NCI-H2029 treated with DMSO at 0.1 percent for 48 hours (cell line): ENCODE data around the gene C3orf33.

Experiments
- DNase-seq: peaks from one replicate; lab custom pipeline; 2025; lab: John Stamatoyannopoulos, UW

Gene C3orf33

GRCh38 chr3:155741603-155742002, 64.5 kb downstream of the C3orf33 start:
- DNase-seq, result no peak

GRCh38 chr3:155741101-155741500, 65.0 kb downstream of the C3orf33 start:
- DNase-seq, result no peak

GRCh38 chr3:155739154-155739553, 66.9 kb downstream of the C3orf33 start:
- DNase-seq, result no peak

GRCh38 chr3:155738580-155739076, 67.5 kb downstream of the C3orf33 start:
- DNase-seq, result no peak

GRCh38 chr3:155737844-155738460, 68.1 kb downstream of the C3orf33 start:
- DNase-seq, result no peak

DNA sequence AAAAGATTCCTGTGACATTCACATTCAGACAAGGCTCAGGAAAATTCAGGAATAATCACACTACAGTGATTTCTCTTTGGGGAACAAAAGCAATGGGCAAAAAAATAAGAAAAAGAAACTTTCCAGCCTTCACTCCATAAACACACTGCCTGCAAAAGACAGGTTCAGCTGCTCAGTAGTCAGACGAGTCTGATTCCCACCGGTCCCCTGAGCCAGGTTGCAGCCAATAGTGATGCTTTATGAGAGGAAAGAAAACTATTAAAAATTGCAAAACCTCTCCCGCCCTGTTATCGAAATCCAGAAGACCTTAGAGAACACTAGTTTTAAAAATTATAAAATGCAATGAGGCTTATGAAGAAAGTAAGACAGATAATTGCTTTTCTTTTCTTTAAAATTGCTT, 69.7 kb downstream of the C3orf33 start:
- DNase-seq, result no peak

DNA sequence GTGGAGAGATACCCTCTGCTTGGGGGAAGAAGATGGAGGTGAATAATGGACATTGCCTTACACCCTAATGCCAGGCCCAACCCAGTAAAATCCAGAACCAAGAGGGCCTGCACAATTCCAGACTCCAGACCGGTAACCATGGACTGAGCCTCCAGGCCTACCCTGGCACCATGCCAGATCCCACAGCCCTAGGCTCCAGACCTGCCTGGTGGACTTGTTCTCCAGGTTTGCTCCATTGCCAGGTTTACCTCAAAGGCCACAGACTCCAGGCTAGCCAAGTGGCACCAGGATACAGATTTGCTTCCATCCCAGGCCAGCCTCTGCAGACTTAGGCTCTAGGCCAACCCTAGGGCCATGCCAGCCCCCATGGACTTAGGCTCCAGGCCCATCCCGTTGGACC, 75.2 kb downstream of the C3orf33 start:
- no peak for DNase-seq

DNA sequence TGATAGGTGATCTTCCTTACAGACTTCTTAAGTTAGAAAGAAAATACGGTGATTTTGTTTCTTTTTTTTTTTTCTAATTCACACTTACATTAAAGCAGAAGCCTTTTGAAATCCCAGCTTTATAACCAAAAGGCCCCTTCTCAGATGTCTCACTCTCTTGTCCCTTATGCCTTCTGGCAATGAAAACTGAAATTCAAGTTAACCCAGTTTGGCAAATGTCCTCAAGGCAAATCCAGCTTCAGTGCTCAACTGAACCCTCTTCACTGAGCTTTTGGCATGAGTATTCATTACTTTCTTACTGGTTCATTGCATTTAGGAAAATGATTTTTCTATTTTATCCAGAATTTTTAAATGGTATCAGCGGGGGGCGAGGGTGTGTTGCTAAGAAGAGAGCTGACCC, 78.2 kb downstream of the C3orf33 start:
- no peak for DNase-seq

- no peak for DNase-seq
Measured at GRCh38 chr3:155714295-155714718, 91.8 kb downstream of the C3orf33 start.
